HG03139 (cell line): ENCODE results near the gene SSTR5.
"Not testable (repeated sequence)": the region's sequence is repeated elsewhere in the genome, so short reads cannot be mapped to it uniquely, and the experiment has no call there.

Experiments
- ATAC-seq: cut with Tn5 transposase; IDR thresholded peaks from one replicate; pipeline ENCODE4 v1.9.1; 2021; ENCODE audit not compliant: unreplicated experiment

The SSTR5 gene

GRCh38 chr16:1073566-1074378 is 1.2 kb downstream of the SSTR5 start:
- ATAC-seq, result no peak

GRCh38 chr16:1074379-1074649 is 1.8 kb downstream of the SSTR5 start:
- no peak for ATAC-seq

- ATAC-seq, result no peak
Measured at GRCh38 chr16:1075546-1075945, 3.0 kb downstream of the SSTR5 start.

- ATAC-seq, result no peak
Measured at GRCh38 chr16:1076801-1077576, 4.4 kb downstream of the SSTR5 start.

GRCh38 chr16:1077877-1078578 is 5.5 kb downstream of the SSTR5 start:
- ATAC-seq, result no peak

GRCh38 chr16:1078579-1079021 is 6.1 kb downstream of the SSTR5 start:
- no peak for ATAC-seq

GRCh38 chr16:1079341-1079740 is 6.8 kb downstream of the SSTR5 start:
- ATAC-seq, result no peak

GRCh38 chr16:1079786-1080525 is 7.4 kb downstream of the SSTR5 start:
- ATAC-seq, result no peak

GRCh38 chr16:1080801-1081733 is 8.5 kb downstream of the SSTR5 start:
- ATAC-seq, result no peak

GRCh38 chr16:1081734-1082265 is 9.3 kb downstream of the SSTR5 start:
- no peak for ATAC-seq

GRCh38 chr16:1082266-1082951 is 9.9 kb downstream of the SSTR5 start:
- ATAC-seq, result no peak

GRCh38 chr16:1082952-1083675 is 10.6 kb downstream of the SSTR5 start:
- no peak for ATAC-seq

GRCh38 chr16:1084971-1085370 is 12.4 kb downstream of the SSTR5 start:
- ATAC-seq, result no peak

GRCh38 chr16:1086443-1086842 is 13.9 kb downstream of the SSTR5 start:
- ATAC-seq, result not testable (repeated sequence)

- ATAC-seq, result no peak
Measured at GRCh38 chr16:1088295-1089170, 16.0 kb downstream of the SSTR5 start.

GRCh38 chr16:1089439-1089821 is 16.9 kb downstream of the SSTR5 start:
- no peak for ATAC-seq

- ATAC-seq, result no peak
Measured at GRCh38 chr16:1089822-1090619, 17.5 kb downstream of the SSTR5 start.
